Neural cell (in vitro differentiated cells): ENCODE results near the gene HOXC10. TPM values are rescaled to one million over a fixed set of nuclear protein-coding genes. Genes with fewer than 3 reads are reported as not detected.

Experiments used
- H2AFZ ChIP-seq: fragments of 200-600, 300-800 bp; sonication (generic), shearing (Covaris generic); 2 replicates; pipeline ENCODE4 v1.6.0; 2014; ENCODE audit warnings: low read depth, mild to moderate bottlenecking, antibody characterized with exemption, low read length, moderate library complexity
- H3F3A ChIP-seq: fragments of 200-600 bp; shearing (Covaris generic); 2 replicates; pipeline ENCODE4 v1.6.1; 2016; ENCODE audit warnings: mild to moderate bottlenecking, moderate library complexity, mixed read lengths, antibody characterized with exemption, low read length; ENCODE audit not compliant: insufficient read depth, poor library complexity, severe bottlenecking
- H3K27ac ChIP-seq: fragments of 200-600, 300-800 bp; sonication (generic), shearing (Covaris generic); 2 replicates; pipeline ENCODE4 v1.5.1; 2014; ENCODE audit warnings: mild to moderate bottlenecking, low read length, moderate library complexity
- H3K27me3 ChIP-seq: fragments of 300-800, 200-600 bp; sonication (generic), shearing (Covaris generic); 2 replicates; pipeline ENCODE4 v1.6.0; 2014; ENCODE audit warnings: mild to moderate bottlenecking, low read depth, low read length, moderate library complexity; ENCODE audit not compliant: insufficient read depth
- H3K36me3 ChIP-seq: fragments of 300-800, 200-600 bp; sonication (generic), shearing (Covaris generic); 2 replicates; pipeline ENCODE4 v1.5.1; 2014; ENCODE audit warnings: mild to moderate bottlenecking, antibody characterized with exemption, low read length, moderate library complexity; ENCODE audit not compliant: insufficient read depth
- H3K4me2 ChIP-seq: fragments of 300-800, 200-600 bp; sonication (generic), shearing (Covaris generic); 2 replicates; pipeline ENCODE4 v1.6.0; 2014; ENCODE audit warnings: mild to moderate bottlenecking, low read length
- H3K4me3 ChIP-seq: fragments of 300-800, 200-600 bp; sonication (generic), shearing (Covaris generic); 2 replicates; pipeline ENCODE4 v1.5.1; 2014; ENCODE audit warnings: mild to moderate bottlenecking, low read length, moderate library complexity
- H3K79me2 ChIP-seq: fragments of 200-600 bp; shearing (Covaris generic); replicated peaks from 2 replicates; pipeline ENCODE4 v1.6.0; 2014; ENCODE audit warnings: mild to moderate bottlenecking, low read length, moderate library complexity; ENCODE audit not compliant: insufficient read depth
- H3K9ac ChIP-seq: fragments of 300-800, 200-600 bp; sonication (generic), shearing (Covaris generic); 2 replicates; pipeline ENCODE4 v1.6.1; 2016; ENCODE audit warnings: mild to moderate bottlenecking, low read length, mixed read lengths
- H3K9me2 ChIP-seq: fragments of 200-600 bp; shearing (Covaris generic); 2 replicates; pipeline ENCODE4 v1.6.1; 2016; ENCODE audit warnings: mild to moderate bottlenecking, low read length, mixed read lengths; ENCODE audit not compliant: insufficient read depth
- H3K9me3 ChIP-seq: fragments of 200-600, 300-800 bp; sonication (generic), shearing (Covaris generic); 2 replicates; pipeline ENCODE4 v1.6.1; 2016; ENCODE audit warnings: mild to moderate bottlenecking, mixed run types, low read length, moderate library complexity, mixed read lengths
- H4K20me1 ChIP-seq: fragments of 200-600 bp; shearing (Covaris generic); 2 replicates; pipeline ENCODE4 v1.6.1; 2016; ENCODE audit warnings: mild to moderate bottlenecking, mixed run types; ENCODE audit not compliant: insufficient read depth
- CTCF ChIP-seq: fragments of 450-650 bp; IDR thresholded peaks from 2 replicates; pipeline ENCODE4 v1.5.1; 2014; ENCODE audit warnings: antibody characterized with exemption, mild to moderate bottlenecking, moderate library complexity; ENCODE audit not compliant: poor library complexity, severe bottlenecking
- EZH2 ChIP-seq: fragments of 200-600, 300-800 bp; shearing (Covaris generic), sonication (generic); IDR thresholded peaks from 2 replicates; pipeline ENCODE4 v1.6.1; 2014; ENCODE audit warnings: antibody characterized with exemption, low read length, borderline replicate concordance, mild to moderate bottlenecking; ENCODE audit not compliant: insufficient read depth, poor library complexity, severe bottlenecking
- MXI1 ChIP-seq: fragments of 450-650 bp; conservative IDR thresholded peaks from 2 replicates; pipeline ENCODE4 v1.6.1; 2014; ENCODE audit warnings: antibody characterized with exemption, mild to moderate bottlenecking; ENCODE audit not compliant: poor library complexity, severe bottlenecking
- POLR2AphosphoS5 ChIP-seq: IDR thresholded peaks from 2 replicates; pipeline ENCODE4 v1.6.1; 2012
- SMC3 ChIP-seq: fragments of 450-650 bp; conservative IDR thresholded peaks from 2 replicates; pipeline ENCODE4 v1.6.1; 2014; ENCODE audit warnings: antibody characterized with exemption, mild to moderate bottlenecking, moderate library complexity; ENCODE audit not compliant: poor library complexity
- TAF1 ChIP-seq: IDR thresholded peaks from 2 replicates; pipeline ENCODE4 v1.6.1; 2012; ENCODE audit warnings: low read depth
- polyA plus RNA-seq: library from polyadenylated mRNA; depleted of rRNA; stranded (reverse); fragments of >200 nt; gene quantifications from 2 replicates; pipeline ENCODE4 v1.2.3, GENCODE V29; 2014
- small RNA-seq, 3 experiments: library from RNA; depleted of rRNA; stranded (forward); fragments of <200 nt; gene quantifications; one replicate each; pipeline ENCODE3, GENCODE V24; 2012

Gene HOXC10
- polyA plus RNA-seq, 1 donor from 2014 or later: not detected

- no peak overlapping the region for H3K27ac ChIP-seq
- peaks cover 99% of the 10 kb centered on the region for H3K27me3 ChIP-seq
- no peak overlapping the region for H3K4me3 ChIP-seq
- H2AFZ ChIP-seq: no peak overlapping the region
- H3K9me3 ChIP-seq: no peaks in the 10 kb centered on the region
- H3K9ac ChIP-seq: no peak overlapping the region
- no peaks in the 10 kb centered on the region for H3F3A ChIP-seq
- H3K4me2 ChIP-seq: no peak overlapping the region
- H3K79me2 ChIP-seq: no peaks in the 10 kb centered on the region
- H3K9me2 ChIP-seq: no peaks in the 10 kb centered on the region
- TF ChIP-seq TAF1 (no peak), SMC3 (no peak), MXI1 (no peak), CTCF (no peak), POLR2AphosphoS5 (no peak), EZH2 (no peak)
- no peaks in the 10 kb centered on the region for H4K20me1 ChIP-seq
- no peaks in the 10 kb centered on the region for H3K36me3 ChIP-seq
Measured at GRCh38 chr12:54039417-54040147, 54.6 kb downstream of the HOXC10 start.

Small RNA genes within 50 kb of the gene (small RNA-seq; reads per million reads assigned to genes)
- gene AC012531.3: 0 reads per million in 3 experiments
- gene AC012531.4: 0 reads per million in 3 experiments
- 0 reads per million in 3 experiments for gene HOXC5
- gene MIR196A2: 0 to 0.03 (median 0) reads per million in 3 experiments
- 0 reads per million in 3 experiments for gene MIR615
- 0 reads per million in 3 experiments for gene RF01905
- 0 reads per million in 3 experiments for gene RF01906

Other genes starting within 250 kb of the HOXC10 start
- not detected in 2 replicates for gene CISTR, start 233.2 kb upstream of the HOXC10 start, polyA plus RNA-seq
- not detected in 2 replicates for gene HOXC13, start 46.3 kb upstream of the HOXC10 start, polyA plus RNA-seq
- not detected in 2 replicates for gene HOXC12, start 30.2 kb upstream of the HOXC10 start, polyA plus RNA-seq
- gene HOXC11, start 12.0 kb upstream of the HOXC10 start, polyA plus RNA-seq: not detected in 2 replicates
- gene HOTAIR, start 10.2 kb upstream of the HOXC10 start, polyA plus RNA-seq: not detected in 2 replicates
- not detected in 2 replicates for gene HOXC9, start 15.0 kb downstream of the HOXC10 start, polyA plus RNA-seq
- gene HOXC8, start 23.8 kb downstream of the HOXC10 start, polyA plus RNA-seq: not detected in 2 replicates
- not detected in 2 replicates for gene HOXC6, start 43.3 kb downstream of the HOXC10 start, polyA plus RNA-seq
- gene HOXC5, start 47.9 kb downstream of the HOXC10 start, polyA plus RNA-seq: not detected in 2 replicates
- not detected in 2 replicates for gene HOXC4, start 68.7 kb downstream of the HOXC10 start, polyA plus RNA-seq
- gene SMUG1, start 203.8 kb downstream of the HOXC10 start, polyA plus RNA-seq: 57.8 and 76.6 TPM in 2 replicates